GM18520 (cell line): ENCODE data around the gene RPP30.
"Not testable (repeated sequence)": the region's sequence is repeated elsewhere in the genome, so short reads cannot be mapped to it uniquely, and the experiment has no call there.

ENCODE experiments used
- ATAC-seq: cut with Tn5 transposase; IDR thresholded peaks from one replicate; pipeline ENCODE4 v1.9.1; 2021; ENCODE audit not compliant: unreplicated experiment

The RPP30 gene

GRCh38 chr10:90939116-90939515, 67.3 kb downstream of the RPP30 start:
- no peak for ATAC-seq

- ATAC-seq, result no peak
These were observed 67.9 kb downstream of the RPP30 start for GRCh38 chr10:90939648-90940047.

- not testable (repeated sequence) for ATAC-seq
These were observed 71.2 kb downstream of the RPP30 start for GRCh38 chr10:90942980-90943379.

DNA sequence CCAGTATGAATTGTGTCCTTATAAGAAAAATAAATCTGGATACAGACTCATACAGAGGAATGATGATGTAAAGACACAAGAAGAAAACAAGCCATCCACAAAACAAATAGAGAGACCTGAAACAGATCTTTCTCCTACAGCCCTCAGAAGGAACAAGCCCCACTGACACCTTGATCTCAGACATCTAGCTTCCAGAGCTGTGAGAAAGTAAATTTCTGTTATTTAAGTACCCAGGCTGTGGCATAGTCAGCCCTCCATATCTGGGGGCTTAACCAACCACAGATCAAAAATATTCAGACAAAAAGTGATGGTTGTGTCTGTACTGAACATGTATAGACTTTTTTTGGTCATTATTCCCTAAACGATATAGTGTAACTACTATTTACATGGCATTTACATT, 73.0 kb downstream of the RPP30 start:
- ATAC-seq, result no peak

- no peak for ATAC-seq
These were observed 73.8 kb downstream of the RPP30 start for GRCh38 chr10:90945491-90946070.

DNA sequence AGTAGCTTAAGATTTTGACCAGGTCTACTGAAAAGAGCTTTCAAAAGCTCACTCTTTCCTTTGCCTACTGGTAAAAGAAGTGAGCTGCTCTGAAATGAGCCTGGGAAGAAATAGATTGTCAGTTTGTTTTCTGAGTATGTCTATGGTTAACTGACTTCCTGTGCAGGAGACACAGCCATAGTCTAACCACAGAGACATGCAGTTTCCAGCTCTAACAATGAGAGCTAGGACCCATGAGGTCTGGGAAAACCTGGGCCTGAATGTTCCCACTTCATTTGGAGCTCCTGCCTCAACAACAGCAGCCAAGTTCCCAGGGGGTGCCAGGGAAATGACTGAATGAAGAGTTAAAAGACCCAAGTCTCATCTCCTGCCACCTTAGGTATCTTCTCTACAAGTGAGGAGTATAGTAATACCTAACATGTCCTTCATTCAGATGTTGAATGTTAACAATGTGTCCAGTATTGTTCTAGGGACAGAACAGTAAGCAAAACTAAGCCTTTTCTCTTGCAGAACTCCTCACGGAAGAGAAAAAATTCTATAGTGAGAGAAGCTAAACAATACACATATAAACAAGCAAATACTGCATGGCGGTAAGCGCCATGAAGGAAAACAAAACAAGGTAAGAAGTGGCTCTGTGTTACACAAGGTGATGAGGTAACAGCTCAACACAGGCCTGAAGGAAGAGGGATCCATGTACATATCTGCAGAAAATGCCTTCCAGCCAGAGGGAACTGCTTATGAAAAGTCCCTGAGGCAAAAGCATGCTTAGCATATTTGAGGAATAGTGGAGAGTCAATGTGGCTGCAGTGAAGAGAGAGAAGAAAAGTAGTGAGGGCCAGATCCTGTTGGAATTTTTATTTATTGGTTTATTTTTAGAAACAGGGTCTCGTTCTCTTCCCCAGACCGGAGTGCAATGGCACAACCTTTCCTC, 75.5 kb downstream of the RPP30 start:
- no peak for ATAC-seq
